IMR-90 (cell line): ENCODE results near the gene NME4.

ENCODE experiments used
- CEBPB ChIP-seq: IDR thresholded peaks from 2 replicates; pipeline ENCODE4 v1.6.1; 2012; ENCODE audit warnings: low read depth, low read length, improper control_type of control experiment
- CHD1 ChIP-seq: IDR thresholded peaks from 2 replicates; pipeline ENCODE4 v1.6.1; 2012; ENCODE audit warnings: low read depth, low read length, improper control_type of control experiment
- CTCF ChIP-seq: conservative IDR thresholded peaks from 2 replicates; pipeline ENCODE4 v1.5.1; 2012; ENCODE audit warnings: mild to moderate bottlenecking, low read depth, low read length, improper control_type of control experiment
- ELK1 ChIP-seq: fragments of 150-350 bp; IDR thresholded peaks from 2 replicates; pipeline ENCODE4 v1.6.1; 2016; ENCODE audit warnings: low read depth, mild to moderate bottlenecking, low read length, moderate library complexity, borderline replicate concordance
- MAFK ChIP-seq: IDR thresholded peaks from 2 replicates; pipeline ENCODE4 v1.6.1; 2012; ENCODE audit warnings: low read depth, low read length, improper control_type of control experiment
- MAZ ChIP-seq: IDR thresholded peaks from 2 replicates; pipeline ENCODE4 v1.6.1; 2012; ENCODE audit warnings: low read depth, mild to moderate bottlenecking, low read length, improper control_type of control experiment, moderate library complexity, borderline replicate concordance
- POLR2A ChIP-seq: IDR thresholded peaks from 2 replicates; pipeline ENCODE4 v1.6.1; 2012; ENCODE audit warnings: mild to moderate bottlenecking, low read depth, low read length
- RAD21 ChIP-seq: IDR thresholded peaks from 2 replicates; pipeline ENCODE4 v1.6.1; 2012; ENCODE audit warnings: low read length, improper control_type of control experiment
- RFX5 ChIP-seq: IDR thresholded peaks from 2 replicates; pipeline ENCODE4 v1.8.0; 2012; ENCODE audit warnings: low read depth, mild to moderate bottlenecking, low read length, moderate library complexity
- SMC3 ChIP-seq: fragments of 150-350 bp; IDR thresholded peaks from 2 replicates; pipeline ENCODE4 v1.6.1; 2016; ENCODE audit warnings: low read depth, mild to moderate bottlenecking, antibody characterized with exemption, low read length, moderate library complexity
- USF2 ChIP-seq: fragments of 150-350 bp; IDR thresholded peaks from 2 replicates; pipeline ENCODE4 v1.6.1; 2017; ENCODE audit warnings: mild to moderate bottlenecking, antibody characterized with exemption, low read length, low read depth

- TF ChIP-seq POLR2A (no peak), CTCF (no peak), RFX5 (no peak), MAZ (no peak), MAFK (no peak), CEBPB (no peak), CHD1 (no peak), RAD21 (no peak), SMC3 (no peak), USF2 (no peak), ELK1 (no peak)
Measured at GRCh38 chr16:445566-445965, 48.6 kb downstream of the NME4 start.
